Nephron (organoid): ENCODE results near the gene PPP1R16B.

ENCODE experiments used
- H3K27ac Mint-ChIP-seq, 3 experiments: 2 replicates each; pipeline ENCODE4 v1.8.0; 2020; ENCODE audit warnings: mixed read lengths in 3 of 3, mild to moderate bottlenecking in 2 of 3, moderate library complexity in 1 of 3
- H3K27me3 Mint-ChIP-seq: 2 replicates; pipeline ENCODE4 v1.8.0; 2021; ENCODE audit warnings: low read depth, mild to moderate bottlenecking, moderate library complexity, mixed read lengths
- H3K36me3 Mint-ChIP-seq: 2 replicates; pipeline ENCODE4 v1.8.0; 2020; ENCODE audit warnings: low read depth, mixed read lengths
- H3K4me1 Mint-ChIP-seq: 2 replicates; pipeline ENCODE4 v1.8.0; 2020; ENCODE audit warnings: mixed read lengths
- H3K4me3 Mint-ChIP-seq, 3 experiments: 2 replicates each; pipeline ENCODE4 v1.8.0; 2020; ENCODE audit warnings: mild to moderate bottlenecking in 3 of 3, mixed read lengths in 3 of 3, moderate library complexity in 2 of 3
- H3K9me3 Mint-ChIP-seq: 2 replicates; pipeline ENCODE4 v1.8.0; 2020; ENCODE audit warnings: mixed read lengths
- CTCF ChIP-seq, 3 experiments: fragments of 200-600 bp; sonication (generic); IDR thresholded peaks; one replicate each; pipeline ENCODE4 v1.5.0; 2021; ENCODE audit warnings: antibody characterized with exemption in 3 of 3; ENCODE audit not compliant: unreplicated experiment in 3 of 3

Gene PPP1R16B

DNA sequence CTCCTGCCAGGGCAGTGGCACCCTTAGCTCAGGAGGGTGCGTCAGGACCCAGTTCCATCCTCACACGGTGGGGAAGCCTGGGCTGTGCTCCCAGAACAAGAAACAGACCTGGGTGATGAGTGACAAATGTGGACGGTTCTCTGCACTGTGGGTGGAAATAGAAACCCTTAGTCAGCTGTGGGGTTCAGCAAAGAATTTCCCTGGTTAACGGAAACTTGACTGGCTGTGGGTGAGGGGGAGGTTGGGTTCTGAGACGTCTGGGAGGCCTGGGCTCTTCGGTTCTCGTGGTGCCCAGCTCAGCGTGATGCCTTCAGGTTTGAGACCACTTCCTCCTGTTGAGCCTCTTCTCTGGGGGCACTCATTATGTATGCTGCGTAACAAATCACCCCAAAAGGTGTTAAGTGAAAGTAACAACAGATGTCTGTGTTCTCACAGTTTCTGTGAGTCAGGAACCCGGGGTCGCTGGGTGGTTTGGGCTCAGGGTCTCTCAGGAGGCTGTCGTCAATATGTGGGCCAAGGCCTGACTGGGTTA lies 67.6 kb downstream of the PPP1R16B start:
- Mint-ChIP-seq H3K4me1 (no peaks in the 10 kb centered on the region), H3K4me3 (no peak overlapping the region), H3K27me3 (peaks cover 39% of the 10 kb centered on the region), H3K27ac (no peak overlapping the region), H3K9me3 (no peaks in the 10 kb centered on the region), H3K36me3 (no peaks in the 10 kb centered on the region)
- TF ChIP-seq CTCF (IDR thresholded peaks at IDR 0.05; ENCODE audit: unreplicated experiment in 3 of 3): no peak

- no peak overlapping the region for H3K4me3 Mint-ChIP-seq
- H3K4me1 Mint-ChIP-seq: no peaks in the 10 kb centered on the region
- peaks cover 47% of the 10 kb centered on the region for H3K27me3 Mint-ChIP-seq
- TF ChIP-seq CTCF (IDR thresholded peaks at IDR 0.05; ENCODE audit: unreplicated experiment in 3 of 3): no peak
- H3K36me3 Mint-ChIP-seq: no peaks in the 10 kb centered on the region
- no peaks in the 10 kb centered on the region for H3K9me3 Mint-ChIP-seq
- H3K27ac Mint-ChIP-seq: no peak overlapping the region
Measured at GRCh38 chr20:38874460-38875174, 69.1 kb downstream of the PPP1R16B start.

- H3K27me3 Mint-ChIP-seq: peaks cover 49% of the 10 kb centered on the region
- TF ChIP-seq CTCF (IDR thresholded peaks at IDR 0.05; ENCODE audit: unreplicated experiment in 3 of 3): no peak
- no peaks in the 10 kb centered on the region for H3K4me1 Mint-ChIP-seq
- H3K36me3 Mint-ChIP-seq: no peaks in the 10 kb centered on the region
- H3K27ac Mint-ChIP-seq: no peak overlapping the region
- H3K4me3 Mint-ChIP-seq: no peak overlapping the region
- H3K9me3 Mint-ChIP-seq: no peaks in the 10 kb centered on the region
Measured at GRCh38 chr20:38875175-38875993, 69.9 kb downstream of the PPP1R16B start.

- TF ChIP-seq CTCF (IDR thresholded peaks at IDR 0.05; ENCODE audit: unreplicated experiment in 3 of 3): no peak
- Mint-ChIP-seq H3K27ac (no peak overlapping the region), H3K4me3 (no peak overlapping the region), H3K4me1 (no peaks in the 10 kb centered on the region), H3K27me3 (peaks cover 58% of the 10 kb centered on the region), H3K36me3 (no peaks in the 10 kb centered on the region), H3K9me3 (no peaks in the 10 kb centered on the region)
Measured at GRCh38 chr20:38877483-38877882, 72.0 kb downstream of the PPP1R16B start.

DNA sequence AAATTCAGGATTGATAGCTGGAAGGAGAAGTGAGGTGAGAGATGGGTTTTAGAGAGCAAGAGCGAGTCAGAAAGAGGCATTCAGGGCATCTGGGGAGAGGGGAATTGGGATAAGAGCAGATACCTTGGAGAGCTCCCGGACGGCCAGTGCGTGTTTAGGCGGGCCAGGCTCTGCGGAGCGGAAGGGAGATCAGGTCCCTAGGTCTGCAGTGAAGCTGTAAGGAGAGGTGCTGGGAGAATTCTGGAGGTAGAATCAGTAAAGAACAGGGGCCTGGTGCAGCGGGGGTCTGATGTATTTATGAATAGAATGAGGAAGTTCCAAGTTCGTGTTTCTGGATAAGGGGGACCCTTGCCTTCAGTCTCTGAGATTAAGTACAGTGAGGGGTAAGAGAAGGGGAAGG lies 73.4 kb downstream of the PPP1R16B start:
- Mint-ChIP-seq H3K27ac (no peak overlapping the region), H3K4me1 (no peaks in the 10 kb centered on the region), H3K4me3 (no peak overlapping the region), H3K27me3 (peaks cover 53% of the 10 kb centered on the region), H3K36me3 (no peaks in the 10 kb centered on the region), H3K9me3 (no peaks in the 10 kb centered on the region)
- TF ChIP-seq CTCF (IDR thresholded peaks at IDR 0.05; ENCODE audit: unreplicated experiment in 3 of 3): no peak
